ENCODE results near the gene PKHD1. TPM values are rescaled to one million over a fixed set of nuclear protein-coding genes. Genes with fewer than 3 reads are reported as not detected.

Gene PKHD1
- total RNA-seq, 1 donor from 2014 or later, result 0.32 TPM

DNA sequence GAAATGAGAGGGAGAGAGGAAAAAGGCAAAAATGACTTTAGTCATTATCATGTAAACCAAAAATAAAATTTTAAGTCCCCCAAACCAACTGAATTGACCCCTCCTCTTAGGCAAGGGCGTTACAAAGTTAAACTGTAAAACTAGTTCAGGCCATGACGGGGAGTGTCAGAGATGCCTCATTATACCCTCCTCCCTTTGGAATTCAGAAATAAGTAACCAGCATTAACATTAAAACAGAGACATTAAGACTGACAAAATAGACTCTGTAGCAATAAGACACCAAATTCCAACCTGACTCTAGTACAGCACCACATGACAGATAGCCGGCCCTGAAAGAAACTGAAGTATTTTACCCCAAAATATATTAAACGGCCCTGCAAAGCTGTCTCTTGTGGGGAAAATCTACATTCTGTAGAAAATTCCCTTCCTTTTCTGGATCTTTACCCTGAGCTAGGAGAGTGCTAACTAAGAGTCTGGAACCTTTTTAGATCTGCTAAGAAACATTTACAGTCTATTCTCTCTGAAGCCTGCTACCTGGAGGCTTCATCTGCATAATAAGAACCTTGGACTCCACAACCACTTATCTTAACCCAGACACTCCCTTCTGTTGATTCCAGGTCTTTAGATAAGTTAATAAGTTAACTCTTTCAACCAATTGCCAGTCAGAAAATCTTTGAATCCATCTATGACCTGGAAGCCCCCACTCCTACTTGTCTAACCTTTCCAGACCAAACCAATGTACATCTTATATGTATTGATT lies 150.7 kb downstream of the PKHD1 start:
- Histone ChIP-seq H3K27me3 (no peaks in the 10 kb centered on the region), H3K36me3 (no peaks in the 10 kb centered on the region), H3K27ac (no peak overlapping the region), H3K9me3 (no peaks in the 10 kb centered on the region), H3K4me3 (no peak overlapping the region), H3K4me1 (no peaks in the 10 kb centered on the region)
- intact Hi-C loops (cut with DNase I), result no loop called here
- DNase-seq, result no peak
- ATAC-seq, result no peak
- TF ChIP-seq, protein P1, sequence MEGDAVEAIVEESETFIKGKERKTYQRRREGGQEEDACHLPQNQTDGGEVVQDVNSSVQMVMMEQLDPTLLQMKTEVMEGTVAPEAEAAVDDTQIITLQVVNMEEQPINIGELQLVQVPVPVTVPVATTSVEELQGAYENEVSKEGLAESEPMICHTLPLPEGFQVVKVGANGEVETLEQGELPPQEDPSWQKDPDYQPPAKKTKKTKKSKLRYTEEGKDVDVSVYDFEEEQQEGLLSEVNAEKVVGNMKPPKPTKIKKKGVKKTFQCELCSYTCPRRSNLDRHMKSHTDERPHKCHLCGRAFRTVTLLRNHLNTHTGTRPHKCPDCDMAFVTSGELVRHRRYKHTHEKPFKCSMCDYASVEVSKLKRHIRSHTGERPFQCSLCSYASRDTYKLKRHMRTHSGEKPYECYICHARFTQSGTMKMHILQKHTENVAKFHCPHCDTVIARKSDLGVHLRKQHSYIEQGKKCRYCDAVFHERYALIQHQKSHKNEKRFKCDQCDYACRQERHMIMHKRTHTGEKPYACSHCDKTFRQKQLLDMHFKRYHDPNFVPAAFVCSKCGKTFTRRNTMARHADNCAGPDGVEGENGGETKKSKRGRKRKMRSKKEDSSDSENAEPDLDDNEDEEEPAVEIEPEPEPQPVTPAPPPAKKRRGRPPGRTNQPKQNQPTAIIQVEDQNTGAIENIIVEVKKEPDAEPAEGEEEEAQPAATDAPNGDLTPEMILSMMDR (IDR thresholded peaks at IDR 0.05), result no peak

- H3K36me3 ChIP-seq, result no peaks in the 10 kb centered on the region
- H3K27me3 ChIP-seq, result no peaks in the 10 kb centered on the region
- DNase-seq, result no peak
- no peak overlapping the region for H3K27ac ChIP-seq
- no peak overlapping the region for H3K4me3 ChIP-seq
- no peaks in the 10 kb centered on the region for H3K4me1 ChIP-seq
- TF ChIP-seq, protein P1 (IDR thresholded peaks at IDR 0.05), result no peak
- intact Hi-C loops (cut with DNase I), result no loop called here
- no peaks in the 10 kb centered on the region for H3K9me3 ChIP-seq
- ATAC-seq, result no peak
These were observed 153.3 kb downstream of the PKHD1 start for GRCh38 chr6:51934098-51934497.

DNA sequence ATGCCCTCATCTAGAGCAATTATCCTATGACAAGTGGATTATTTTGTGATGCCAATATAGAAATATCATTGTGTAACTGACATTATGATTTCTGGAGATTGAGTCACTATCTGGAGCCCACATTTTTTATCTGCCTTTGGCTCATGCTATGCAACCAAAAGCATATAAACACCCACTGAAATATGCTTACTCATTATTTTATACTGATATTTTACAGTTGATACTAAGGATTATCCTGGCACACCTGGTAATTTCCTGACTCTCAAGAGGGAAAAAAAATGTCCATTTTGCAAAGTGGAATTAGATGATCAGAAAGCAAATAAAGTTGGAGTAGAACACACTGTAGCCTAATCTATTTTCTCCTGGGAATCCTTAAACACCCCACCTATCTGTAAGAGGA lies 154.5 kb downstream of the PKHD1 start:
- TF ChIP-seq, protein P1 (IDR thresholded peaks at IDR 0.05), result no peak
- no peak for DNase-seq
- Histone ChIP-seq H3K27me3 (no peaks in the 10 kb centered on the region), H3K9me3 (no peaks in the 10 kb centered on the region), H3K36me3 (no peaks in the 10 kb centered on the region), H3K27ac (no peak overlapping the region), H3K4me1 (no peaks in the 10 kb centered on the region), H3K4me3 (no peak overlapping the region)
- no peak for ATAC-seq
- intact Hi-C loops (cut with DNase I), result no loop called here

- H3K9me3 ChIP-seq, result no peaks in the 10 kb centered on the region
- H3K4me3 ChIP-seq, result no peak overlapping the region
- H3K36me3 ChIP-seq, result no peaks in the 10 kb centered on the region
- DNase-seq (no peak), ATAC-seq (no peak)
- H3K27ac ChIP-seq, result no peak overlapping the region
- TF ChIP-seq, protein P1 (IDR thresholded peaks at IDR 0.05), result no peak
- H3K4me1 ChIP-seq, result no peaks in the 10 kb centered on the region
- intact Hi-C loops (cut with DNase I), result no loop called here
- H3K27me3 ChIP-seq, result no peaks in the 10 kb centered on the region
These were observed 156.8 kb downstream of the PKHD1 start for GRCh38 chr6:51930602-51931001.

- Histone ChIP-seq H3K4me3 (no peak overlapping the region), H3K9me3 (no peaks in the 10 kb centered on the region), H3K27me3 (no peaks in the 10 kb centered on the region), H3K36me3 (no peaks in the 10 kb centered on the region), H3K27ac (no peak overlapping the region), H3K4me1 (no peaks in the 10 kb centered on the region)
- ATAC-seq, result no peak
- intact Hi-C loops (cut with DNase I), result no loop called here
- no peak for DNase-seq
- TF ChIP-seq, protein P1 (IDR thresholded peaks at IDR 0.05), result no peak
These were observed 157.4 kb downstream of the PKHD1 start for GRCh38 chr6:51929934-51930574.
